ENCODE data around the gene MAGEB4.

Gene MAGEB4

GRCh38 chrX:30259927-30260326 is 18.1 kb downstream of the MAGEB4 start:
- intact Hi-C loops (cut with micrococcal nuclease): no loop called here
- Mint-ChIP-seq H3K4me3 (no peak overlapping the region), H3K27ac (no peak overlapping the region), H3K36me3 (ENCODE audit: low read depth) (no peaks in the 10 kb centered on the region), H3K4me1 (ENCODE audit: low read depth) (no peaks in the 10 kb centered on the region), H3K9me3 (no peaks in the 10 kb centered on the region), H3K27me3 (no peaks in the 10 kb centered on the region)

DNA sequence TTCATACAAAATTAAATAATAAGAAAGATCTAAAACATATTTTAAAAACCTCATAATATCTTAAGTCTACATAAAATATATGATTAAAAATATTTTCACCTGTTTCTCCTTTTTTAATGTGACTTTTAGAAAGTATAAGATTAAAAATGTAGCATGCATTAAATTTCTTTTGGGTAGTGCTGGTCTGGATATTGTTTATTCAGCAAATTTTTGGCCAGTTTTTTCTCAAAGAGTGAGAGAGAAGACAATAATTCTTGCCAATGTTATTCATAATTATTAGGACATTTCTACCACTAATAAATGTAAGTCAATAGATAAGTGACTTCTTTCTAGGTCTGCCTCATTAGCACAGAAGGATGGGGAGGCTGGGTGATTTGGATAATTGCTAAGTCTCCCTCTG is 19.2 kb downstream of the MAGEB4 start:
- no peak overlapping the region for H3K4me3 Mint-ChIP-seq
- intact Hi-C loops (cut with micrococcal nuclease): no loop called here
- H3K27ac Mint-ChIP-seq: no peak overlapping the region
- no peaks in the 10 kb centered on the region for H3K9me3 Mint-ChIP-seq
- H3K36me3 Mint-ChIP-seq (ENCODE audit: low read depth): no peaks in the 10 kb centered on the region
- H3K27me3 Mint-ChIP-seq: no peaks in the 10 kb centered on the region
- H3K4me1 Mint-ChIP-seq (ENCODE audit: low read depth): no peaks in the 10 kb centered on the region

DNA sequence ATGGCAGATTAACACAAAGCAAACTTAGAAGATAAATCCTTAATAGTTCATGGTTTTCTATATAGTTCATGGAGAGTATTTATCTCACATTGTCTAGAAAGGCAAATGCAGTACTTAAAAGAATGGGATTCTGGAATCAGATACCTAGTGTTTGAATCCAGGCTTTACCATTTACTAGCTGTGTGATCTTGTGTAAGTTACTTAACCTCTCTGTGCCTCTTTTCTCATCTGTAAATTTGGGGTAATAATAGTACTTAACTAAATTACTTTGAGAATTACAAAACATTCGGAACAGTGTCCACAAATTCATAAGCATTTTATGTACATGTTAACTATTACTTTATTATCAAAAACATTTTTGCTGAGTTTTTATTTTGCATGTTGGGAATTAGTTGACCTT is 21.0 kb downstream of the MAGEB4 start:
- H3K9me3 Mint-ChIP-seq: no peaks in the 10 kb centered on the region
- H3K27ac Mint-ChIP-seq: no peak overlapping the region
- intact Hi-C loops (cut with micrococcal nuclease): no loop called here
- H3K27me3 Mint-ChIP-seq: no peaks in the 10 kb centered on the region
- H3K4me3 Mint-ChIP-seq: no peak overlapping the region
- H3K4me1 Mint-ChIP-seq (ENCODE audit: low read depth): no peaks in the 10 kb centered on the region
- no peaks in the 10 kb centered on the region for H3K36me3 Mint-ChIP-seq (ENCODE audit: low read depth)

DNA sequence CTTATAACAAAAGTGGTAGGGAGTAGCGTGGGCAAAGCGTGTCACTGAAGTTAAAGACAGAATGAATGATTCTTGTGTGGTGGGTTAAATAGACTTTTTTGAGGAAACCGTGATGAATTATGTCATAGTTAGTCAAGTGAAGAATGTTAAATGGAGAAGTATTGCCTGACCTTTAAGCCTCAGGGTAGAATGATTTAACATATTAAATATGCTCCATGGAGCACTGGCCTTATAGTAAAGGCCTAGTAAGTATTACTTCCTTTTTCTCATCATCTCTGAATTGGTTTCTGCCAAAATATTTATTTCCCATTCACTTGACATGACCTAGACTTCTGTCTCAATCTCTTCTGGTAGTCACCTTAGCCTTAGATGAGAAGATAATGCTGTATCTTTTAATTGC is 28.8 kb downstream of the MAGEB4 start:
- no peaks in the 10 kb centered on the region for H3K27me3 Mint-ChIP-seq
- H3K9me3 Mint-ChIP-seq: no peaks in the 10 kb centered on the region
- no peaks in the 10 kb centered on the region for H3K4me1 Mint-ChIP-seq (ENCODE audit: low read depth)
- H3K4me3 Mint-ChIP-seq: no peak overlapping the region
- no peaks in the 10 kb centered on the region for H3K36me3 Mint-ChIP-seq (ENCODE audit: low read depth)
- intact Hi-C loops (cut with micrococcal nuclease): no loop called here
- no peak overlapping the region for H3K27ac Mint-ChIP-seq

- intact Hi-C loops (cut with micrococcal nuclease): loop anchor here (5.0 kb wide), 1 partner anchor 227 kb away; no protein-coding TSS in a partner anchor
- Mint-ChIP-seq H3K9me3 (no peaks in the 10 kb centered on the region), H3K4me1 (ENCODE audit: low read depth) (no peaks in the 10 kb centered on the region), H3K4me3 (no peak overlapping the region), H3K27ac (no peak overlapping the region), H3K27me3 (no peaks in the 10 kb centered on the region), H3K36me3 (ENCODE audit: low read depth) (no peaks in the 10 kb centered on the region)
Measured at GRCh38 chrX:30275498-30275897, 33.7 kb downstream of the MAGEB4 start.

DNA sequence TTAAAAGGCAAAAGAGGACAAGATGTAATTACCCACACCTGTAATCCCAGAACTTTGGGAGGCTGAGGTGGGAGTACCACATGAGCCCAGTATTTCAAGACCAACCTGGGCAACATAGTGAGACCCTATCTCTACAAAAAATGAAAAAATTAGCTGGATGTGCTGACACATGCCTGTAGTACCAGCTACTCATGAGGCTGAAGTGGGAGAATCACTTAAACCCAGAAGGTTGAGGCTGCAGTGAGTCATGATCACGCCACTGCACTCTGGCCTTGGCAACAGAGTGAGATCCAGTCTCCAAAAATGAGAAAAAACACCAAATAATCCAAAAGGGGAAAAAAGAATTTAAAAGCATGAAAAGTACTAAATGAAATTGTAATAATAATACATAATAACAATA is 36.6 kb downstream of the MAGEB4 start:
- Mint-ChIP-seq H3K27ac (no peak overlapping the region), H3K4me1 (ENCODE audit: low read depth) (peaks cover under 1% of the 10 kb centered on the region), H3K27me3 (no peaks in the 10 kb centered on the region), H3K9me3 (no peaks in the 10 kb centered on the region), H3K4me3 (no peak overlapping the region), H3K36me3 (ENCODE audit: low read depth) (no peaks in the 10 kb centered on the region)
- intact Hi-C loops (cut with micrococcal nuclease): loop anchor here (5.0 kb wide), 1 partner anchor 224 kb away; no protein-coding TSS in a partner anchor

DNA sequence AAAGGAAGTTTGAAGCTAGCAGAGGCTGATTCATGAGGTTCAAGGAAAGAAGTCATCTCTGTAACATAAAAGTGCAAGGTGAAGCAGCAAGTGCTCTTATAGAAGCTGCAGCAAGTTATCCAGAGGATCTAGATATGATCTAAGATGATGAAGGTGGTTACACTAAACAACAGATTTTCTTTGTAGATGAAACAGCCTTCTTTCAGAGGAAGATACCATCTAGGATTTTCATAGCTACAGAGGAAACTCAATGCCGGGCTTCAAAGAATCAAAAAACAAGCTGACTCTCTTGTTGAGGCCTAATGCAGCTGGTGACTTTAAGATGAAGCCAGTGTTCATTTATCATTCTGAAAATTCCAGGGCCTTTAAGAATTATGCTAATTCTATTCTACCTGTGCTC is 38.6 kb downstream of the MAGEB4 start:
- Mint-ChIP-seq H3K4me1 (ENCODE audit: low read depth) (peaks cover 5% of the 10 kb centered on the region), H3K27me3 (no peaks in the 10 kb centered on the region), H3K36me3 (ENCODE audit: low read depth) (no peaks in the 10 kb centered on the region), H3K27ac (no peak overlapping the region), H3K4me3 (no peak overlapping the region), H3K9me3 (no peaks in the 10 kb centered on the region)
- intact Hi-C loops (cut with micrococcal nuclease): no loop called here

- no peaks in the 10 kb centered on the region for H3K36me3 Mint-ChIP-seq (ENCODE audit: low read depth)
- no peaks in the 10 kb centered on the region for H3K9me3 Mint-ChIP-seq
- no peaks in the 10 kb centered on the region for H3K27me3 Mint-ChIP-seq
- no peak overlapping the region for H3K27ac Mint-ChIP-seq
- H3K4me3 Mint-ChIP-seq: no peak overlapping the region
- intact Hi-C loops (cut with micrococcal nuclease): no loop called here
- H3K4me1 Mint-ChIP-seq (ENCODE audit: low read depth): peaks cover 5% of the 10 kb centered on the region
Measured at GRCh38 chrX:30282527-30282926, 40.7 kb downstream of the MAGEB4 start.

DNA sequence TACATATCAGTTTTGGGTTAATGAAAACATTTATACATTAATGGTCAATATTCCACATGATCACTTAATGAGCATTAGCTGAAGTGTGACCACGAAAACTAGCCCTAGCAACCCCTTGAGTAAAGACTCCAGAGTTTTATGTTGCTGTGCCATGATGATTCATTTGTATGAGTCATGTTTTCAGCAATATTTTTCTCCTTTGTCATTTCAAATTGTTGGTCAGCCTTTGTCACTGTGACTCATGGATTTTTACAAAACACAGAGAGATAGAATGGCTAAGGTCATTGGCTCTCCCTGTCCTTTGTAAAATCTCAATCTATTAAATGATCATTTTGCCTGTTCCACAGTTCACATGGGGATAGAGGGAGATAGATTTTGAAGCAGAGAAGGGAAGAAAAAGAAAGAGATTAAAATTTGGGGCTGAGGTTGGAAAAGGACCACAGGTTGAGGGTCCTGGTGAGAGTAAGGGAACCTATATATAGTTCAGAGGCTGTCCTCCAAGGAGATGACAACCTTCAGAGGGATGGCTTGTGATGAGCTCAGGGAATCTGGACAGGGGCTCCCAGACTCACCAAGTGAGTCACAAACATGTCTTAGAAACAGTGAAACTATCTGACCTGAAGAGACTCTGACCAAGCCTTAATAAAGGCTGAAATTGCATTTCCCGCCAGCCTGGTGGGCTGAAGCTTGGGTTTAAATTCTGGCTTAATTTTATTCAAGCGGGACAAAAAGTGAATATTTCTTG is 41.8 kb downstream of the MAGEB4 start:
- Mint-ChIP-seq H3K4me1 (ENCODE audit: low read depth) (peaks cover 5% of the 10 kb centered on the region), H3K27ac (no peak overlapping the region), H3K4me3 (no peak overlapping the region), H3K9me3 (no peaks in the 10 kb centered on the region), H3K36me3 (ENCODE audit: low read depth) (no peaks in the 10 kb centered on the region), H3K27me3 (no peaks in the 10 kb centered on the region)
- intact Hi-C loops (cut with micrococcal nuclease): no loop called here
